ENCODE results near the gene EHMT1. TPM values are rescaled to one million over a fixed set of nuclear protein-coding genes. Genes with fewer than 3 reads are reported as not detected.

EHMT1 gene
- total RNA-seq, 4 donors from 2014 or later = 77.1 to 149 (median 86.6) TPM

DNA sequence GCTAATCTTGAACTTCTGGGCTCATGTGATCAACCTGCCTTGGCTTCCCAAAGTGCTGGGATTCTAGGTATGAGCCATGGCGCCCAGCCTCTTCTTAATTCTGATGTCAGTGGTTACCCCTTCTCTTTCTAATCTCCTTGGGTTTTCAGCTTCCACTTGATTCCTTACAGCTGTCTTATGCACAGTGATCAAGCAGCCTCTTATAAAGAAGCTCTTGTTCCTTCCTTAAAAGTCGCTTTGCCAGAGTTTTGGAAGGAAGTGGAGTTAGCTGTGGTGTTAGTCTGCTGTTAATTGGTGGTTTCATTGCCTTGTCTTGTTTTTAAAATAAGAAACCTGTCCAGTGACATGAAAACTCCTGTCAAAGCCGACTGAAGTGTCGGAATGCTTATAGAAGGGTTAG is 130.7 kb downstream of the EHMT1 start:
- Histone ChIP-seq H3K27me3 (no peaks in the 10 kb centered on the region), H3K36me3 (peaks cover 62% of the 10 kb centered on the region), H3K9me3 (no peaks in the 10 kb centered on the region), H3K4me1 (no peaks in the 10 kb centered on the region), H3K4me3 (no peak overlapping the region), H3K27ac (no peak overlapping the region)
- 81% methylated on average over 4 of the region's 4 CpGs for WGBS
- no peak for TF ChIP-seq POLR2A (IDR thresholded peaks at IDR 0.05)
- TF ChIP-seq, protein P1, sequence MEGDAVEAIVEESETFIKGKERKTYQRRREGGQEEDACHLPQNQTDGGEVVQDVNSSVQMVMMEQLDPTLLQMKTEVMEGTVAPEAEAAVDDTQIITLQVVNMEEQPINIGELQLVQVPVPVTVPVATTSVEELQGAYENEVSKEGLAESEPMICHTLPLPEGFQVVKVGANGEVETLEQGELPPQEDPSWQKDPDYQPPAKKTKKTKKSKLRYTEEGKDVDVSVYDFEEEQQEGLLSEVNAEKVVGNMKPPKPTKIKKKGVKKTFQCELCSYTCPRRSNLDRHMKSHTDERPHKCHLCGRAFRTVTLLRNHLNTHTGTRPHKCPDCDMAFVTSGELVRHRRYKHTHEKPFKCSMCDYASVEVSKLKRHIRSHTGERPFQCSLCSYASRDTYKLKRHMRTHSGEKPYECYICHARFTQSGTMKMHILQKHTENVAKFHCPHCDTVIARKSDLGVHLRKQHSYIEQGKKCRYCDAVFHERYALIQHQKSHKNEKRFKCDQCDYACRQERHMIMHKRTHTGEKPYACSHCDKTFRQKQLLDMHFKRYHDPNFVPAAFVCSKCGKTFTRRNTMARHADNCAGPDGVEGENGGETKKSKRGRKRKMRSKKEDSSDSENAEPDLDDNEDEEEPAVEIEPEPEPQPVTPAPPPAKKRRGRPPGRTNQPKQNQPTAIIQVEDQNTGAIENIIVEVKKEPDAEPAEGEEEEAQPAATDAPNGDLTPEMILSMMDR (IDR thresholded peaks at IDR 0.05) = no peak
- TF ChIP-seq EP300 (IDR thresholded peaks at IDR 0.05) = no peak
- no peak for TF ChIP-seq POLR2AphosphoS5 (IDR thresholded peaks at IDR 0.05)
- DNase-seq (ENCODE audit: low spot score in 2 of 2) = no peak

GRCh38 chr9:137750007-137750406 is 131.2 kb downstream of the EHMT1 start:
- Histone ChIP-seq H3K27ac (no peak overlapping the region), H3K27me3 (no peaks in the 10 kb centered on the region), H3K36me3 (peaks cover 62% of the 10 kb centered on the region), H3K4me1 (no peaks in the 10 kb centered on the region), H3K9me3 (no peaks in the 10 kb centered on the region), H3K4me3 (no peak overlapping the region)
- TF ChIP-seq POLR2AphosphoS5 (IDR thresholded peaks at IDR 0.05) = no peak
- no peak for TF ChIP-seq POLR2A (IDR thresholded peaks at IDR 0.05)
- TF ChIP-seq, protein P1 (IDR thresholded peaks at IDR 0.05) = no peak
- no peak for DNase-seq (ENCODE audit: low spot score in 2 of 2)
- WGBS = 80% methylated on average over 3 of the region's 3 CpGs

GRCh38 chr9:137750566-137750965 is 131.8 kb downstream of the EHMT1 start:
- H3K4me1 ChIP-seq = no peaks in the 10 kb centered on the region
- TF ChIP-seq, protein P1 (IDR thresholded peaks at IDR 0.05) = no peak
- TF ChIP-seq POLR2A (IDR thresholded peaks at IDR 0.05) (no peak), POLR2AphosphoS5 (IDR thresholded peaks at IDR 0.05) (no peak), EP300 (IDR thresholded peaks at IDR 0.05) (no peak)
- DNase-seq (ENCODE audit: low spot score in 2 of 2) = no peak
- H3K9me3 ChIP-seq = peaks cover 2% of the 10 kb centered on the region
- WGBS = 92% methylated on average over 10 of the region's 10 CpGs
- no peak overlapping the region for H3K4me3 ChIP-seq
- H3K27ac ChIP-seq = no peak overlapping the region
- H3K36me3 ChIP-seq = peaks cover 64% of the 10 kb centered on the region
- H3K27me3 ChIP-seq = no peaks in the 10 kb centered on the region

DNA sequence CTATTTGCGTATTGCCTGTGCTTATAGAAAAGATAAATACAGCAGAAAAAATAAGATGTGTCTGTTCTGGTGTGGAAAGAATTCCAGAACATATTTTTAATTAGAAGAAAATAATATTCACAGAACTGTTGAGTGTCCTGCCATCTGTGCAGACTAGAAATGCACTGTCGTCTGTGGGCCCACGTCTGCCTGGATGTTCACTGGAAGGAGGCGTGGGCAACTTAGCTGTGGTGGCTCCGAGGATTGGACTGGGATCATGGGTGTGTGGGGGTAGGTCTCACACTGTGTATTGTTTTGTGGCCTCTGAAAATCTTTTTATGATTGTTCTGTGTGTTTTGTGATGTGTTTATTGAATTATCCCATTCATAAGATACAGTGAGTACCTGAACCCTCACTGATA is 132.8 kb downstream of the EHMT1 start:
- Histone ChIP-seq H3K4me1 (no peaks in the 10 kb centered on the region), H3K27me3 (no peaks in the 10 kb centered on the region), H3K9me3 (peaks cover 3% of the 10 kb centered on the region), H3K4me3 (no peak overlapping the region), H3K27ac (no peak overlapping the region), H3K36me3 (peaks cover 58% of the 10 kb centered on the region)
- TF ChIP-seq, protein P1 (IDR thresholded peaks at IDR 0.05) = no peak
- TF ChIP-seq EP300 (IDR thresholded peaks at IDR 0.05) (no peak), POLR2A (IDR thresholded peaks at IDR 0.05) (no peak), POLR2AphosphoS5 (IDR thresholded peaks at IDR 0.05) (no peak)
- 94% methylated on average over 5 of the region's 5 CpGs for WGBS
- DNase-seq (ENCODE audit: low spot score in 2 of 2) = no peak

- H3K4me1 ChIP-seq = peaks cover 7% of the 10 kb centered on the region
- no peak overlapping the region for H3K27ac ChIP-seq
- no peak for TF ChIP-seq POLR2A (IDR thresholded peaks at IDR 0.05)
- no peak for TF ChIP-seq EP300 (IDR thresholded peaks at IDR 0.05)
- no peak for TF ChIP-seq POLR2AphosphoS5 (IDR thresholded peaks at IDR 0.05)
- TF ChIP-seq, protein P1 (IDR thresholded peaks at IDR 0.05) = no peak
- peaks cover 3% of the 10 kb centered on the region for H3K9me3 ChIP-seq
- peak in 1 of 2 donors; percentile 54 for DNase-seq (ENCODE audit: low spot score in 2 of 2)
- WGBS = 96% methylated on average over 14 of the region's 14 CpGs
- no peak overlapping the region for H3K4me3 ChIP-seq
- no peaks in the 10 kb centered on the region for H3K27me3 ChIP-seq
- H3K36me3 ChIP-seq = peaks cover 56% of the 10 kb centered on the region
Measured at GRCh38 chr9:137752426-137752825, 133.6 kb downstream of the EHMT1 start.
